Iris pigment epithelial cell (primary cell): ENCODE results near the gene SGMS1.
A peak's percentile ranks its signal among the peaks of the same experiment; 100 is the strongest.
"Not testable (repeated sequence)": the region's sequence is repeated elsewhere in the genome, so short reads cannot be mapped to it uniquely, and the experiment has no call there.

Source experiments
- DNase-seq: peaks from one replicate; pipeline ENCODE4 v3.0.0-alpha.2; 2011; ENCODE audit warnings: low read depth

The SGMS1 gene

GRCh38 chr10:50369931-50370330, 253.8 kb downstream of the SGMS1 start:
- peak; percentile 38 for DNase-seq

GRCh38 chr10:50367732-50368131, 256.0 kb downstream of the SGMS1 start:
- peak; percentile 49 for DNase-seq

DNA sequence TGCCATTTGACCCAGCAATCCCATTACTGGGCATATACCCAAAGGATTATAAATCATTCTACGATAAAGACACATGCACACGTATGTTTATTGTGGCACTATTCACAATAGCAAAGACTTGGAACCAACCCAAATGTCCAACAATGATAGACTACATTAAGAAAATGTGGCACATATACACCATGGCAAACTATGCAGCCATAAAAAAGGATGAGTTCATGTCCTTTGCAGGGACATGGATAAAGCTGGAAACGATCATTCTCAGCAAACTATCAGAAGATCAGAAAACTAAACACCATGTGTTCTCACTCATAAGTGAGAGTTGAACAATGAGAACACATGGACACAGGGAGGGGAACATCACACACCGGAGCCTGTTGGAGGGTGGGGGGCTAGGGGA, 257.3 kb downstream of the SGMS1 start:
- not testable (repeated sequence) for DNase-seq

DNA sequence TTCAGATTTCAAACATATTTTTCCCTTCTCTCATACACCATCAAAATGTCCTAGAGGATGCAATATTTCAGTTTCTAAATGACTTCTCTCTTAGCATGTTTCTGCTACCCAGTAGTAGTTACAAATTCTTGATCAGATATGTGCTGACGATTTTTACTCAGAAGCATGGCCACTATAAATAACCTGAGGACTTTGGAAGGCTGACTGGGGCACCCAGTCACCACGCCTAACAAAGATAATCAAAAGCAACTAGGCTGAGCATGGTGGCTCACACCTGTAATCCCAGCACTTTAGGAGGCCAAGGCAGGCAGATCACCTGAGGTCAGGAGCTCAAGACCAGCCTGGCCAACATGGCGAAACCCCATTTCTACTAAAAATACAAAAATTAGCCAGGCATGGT, 259.0 kb downstream of the SGMS1 start:
- DNase-seq, result not testable (repeated sequence)

DNA sequence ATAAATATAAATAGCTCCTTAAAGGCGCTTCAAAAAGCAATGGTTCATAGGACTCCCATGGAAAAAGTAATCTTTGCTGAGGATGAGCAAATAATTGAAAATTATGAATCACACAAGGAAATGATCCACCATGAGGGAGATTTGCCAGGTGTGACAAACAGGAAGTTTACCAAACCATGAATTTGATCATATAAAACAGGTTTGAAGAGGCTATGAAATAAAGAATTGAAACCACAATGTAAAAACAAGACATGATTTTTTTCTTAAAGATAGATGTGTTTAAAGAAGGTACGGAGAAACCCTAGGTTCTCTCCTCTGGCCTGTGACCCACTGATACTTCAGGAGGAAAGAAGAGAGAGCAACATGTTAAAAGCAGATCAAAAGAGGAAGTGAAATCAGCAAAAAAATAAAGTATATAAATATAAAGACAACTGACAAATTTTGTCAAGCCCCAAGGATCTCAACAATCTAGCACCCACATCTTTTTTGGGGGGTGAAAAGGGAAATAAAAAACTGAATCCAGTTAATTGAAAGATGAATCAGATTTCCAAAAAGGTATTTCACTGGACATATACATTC, 261.1 kb downstream of the SGMS1 start:
- no peak for DNase-seq

DNA sequence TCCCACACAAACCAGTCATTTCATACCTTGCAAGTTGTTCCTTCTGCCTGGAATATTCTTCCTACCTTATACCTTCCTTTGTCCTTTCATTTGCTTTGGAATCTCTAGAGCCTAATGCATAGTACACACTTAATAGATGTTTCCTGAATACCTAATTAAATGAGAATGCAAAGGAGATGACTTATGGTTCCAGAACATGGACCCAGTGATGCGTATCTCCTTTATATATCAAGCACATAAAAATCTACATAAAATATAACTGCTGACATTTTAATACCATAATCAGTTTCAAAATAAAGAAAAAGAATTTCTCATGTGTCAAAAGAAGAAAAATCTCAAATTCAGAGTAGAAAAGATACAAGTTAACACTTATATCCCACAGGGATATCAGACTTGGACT, 261.8 kb downstream of the SGMS1 start:
- no peak for DNase-seq

- no peak for DNase-seq
Measured at GRCh38 chr10:50360077-50360850, 263.5 kb downstream of the SGMS1 start.

DNA sequence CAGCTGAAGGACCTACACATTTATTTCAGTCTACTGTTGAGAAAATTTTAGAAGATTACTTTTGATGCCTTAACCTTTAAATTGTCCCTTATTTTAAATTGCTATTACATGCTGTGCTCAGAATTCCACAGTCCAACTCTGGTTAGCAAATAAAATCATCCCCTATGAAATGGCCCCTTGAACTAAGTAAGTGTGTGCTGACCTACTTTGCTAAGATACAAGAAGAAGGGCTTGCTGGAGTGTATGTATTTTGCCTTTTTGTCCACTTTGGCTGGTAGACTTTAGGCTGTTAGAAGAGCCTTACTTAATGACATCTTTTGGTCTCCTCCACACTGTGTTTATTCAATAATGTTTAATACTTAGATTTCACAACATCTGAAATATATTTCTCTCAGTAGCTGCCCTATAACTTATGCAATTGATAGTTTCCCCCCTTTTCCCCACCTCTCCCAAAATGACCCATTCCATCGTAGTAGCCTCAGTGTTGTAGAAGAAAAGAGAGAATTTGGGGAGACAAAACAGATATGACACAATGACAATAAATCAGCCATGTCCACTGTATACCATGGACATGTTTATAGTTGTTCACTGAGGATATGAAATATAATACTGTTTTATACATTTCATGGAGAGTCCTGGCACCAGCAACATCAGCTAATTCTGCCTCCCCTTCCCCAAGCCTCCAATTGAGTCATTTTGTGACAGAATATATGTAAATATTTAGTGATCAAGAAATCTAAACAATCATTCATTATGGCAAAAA, 264.6 kb downstream of the SGMS1 start:
- no peak for DNase-seq

DNA sequence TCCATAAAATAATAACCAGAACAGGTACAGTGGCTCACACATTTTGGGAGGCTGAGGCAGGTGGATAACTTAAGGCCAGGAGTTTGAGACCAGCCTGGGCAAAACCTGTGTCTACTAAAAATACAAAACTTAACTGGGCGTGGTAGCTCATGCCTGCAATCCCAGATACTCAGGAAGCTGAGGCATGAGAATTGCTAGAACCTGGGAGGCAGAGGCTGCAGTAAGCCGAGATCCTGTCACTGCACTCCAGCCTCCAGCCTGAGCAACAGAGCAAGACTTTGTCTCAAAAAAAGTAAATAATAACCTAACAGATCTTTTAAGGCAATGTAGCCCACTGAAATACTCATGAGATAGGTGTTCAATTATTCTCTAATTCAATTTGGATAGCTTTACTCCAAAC, 265.3 kb downstream of the SGMS1 start:
- no peak for DNase-seq

GRCh38 chr10:50356481-50356832, 267.3 kb downstream of the SGMS1 start:
- not testable (repeated sequence) for DNase-seq

- DNase-seq, result not testable (repeated sequence)
Measured at GRCh38 chr10:50355693-50356480, 267.9 kb downstream of the SGMS1 start.

DNA sequence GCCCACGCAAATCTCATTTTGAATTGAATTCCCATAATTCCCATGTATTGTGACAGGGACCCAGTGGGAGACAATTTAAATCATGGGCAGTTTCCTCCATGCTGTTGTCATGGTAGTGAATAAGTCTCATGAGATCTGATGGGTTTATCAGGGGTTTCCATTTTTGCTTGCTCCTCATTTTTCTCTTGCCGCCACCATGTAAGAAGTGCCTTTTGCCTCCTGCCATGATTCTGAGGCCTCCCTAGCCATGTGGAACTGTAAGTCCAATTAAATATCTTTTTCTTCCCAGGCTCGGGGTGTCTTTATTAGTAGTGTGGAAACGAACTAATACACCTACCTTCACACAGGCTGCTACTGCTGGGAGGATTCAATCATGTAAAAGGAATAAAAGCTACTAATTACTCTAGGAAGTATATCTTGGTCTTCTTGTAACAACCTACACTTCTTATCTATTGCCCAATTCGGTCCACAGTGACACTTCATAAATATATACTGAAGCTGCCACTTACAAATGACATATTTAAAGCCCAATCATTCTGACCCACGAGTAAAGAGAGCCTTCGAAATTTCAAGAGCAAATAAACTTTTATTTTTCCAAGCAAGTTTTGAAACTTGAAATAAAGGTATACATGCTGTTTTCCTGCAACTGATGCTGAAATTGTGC, 272.1 kb downstream of the SGMS1 start:
- no peak for DNase-seq

- DNase-seq, result no peak
Measured at GRCh38 chr10:50350366-50350765, 273.4 kb downstream of the SGMS1 start.

DNA sequence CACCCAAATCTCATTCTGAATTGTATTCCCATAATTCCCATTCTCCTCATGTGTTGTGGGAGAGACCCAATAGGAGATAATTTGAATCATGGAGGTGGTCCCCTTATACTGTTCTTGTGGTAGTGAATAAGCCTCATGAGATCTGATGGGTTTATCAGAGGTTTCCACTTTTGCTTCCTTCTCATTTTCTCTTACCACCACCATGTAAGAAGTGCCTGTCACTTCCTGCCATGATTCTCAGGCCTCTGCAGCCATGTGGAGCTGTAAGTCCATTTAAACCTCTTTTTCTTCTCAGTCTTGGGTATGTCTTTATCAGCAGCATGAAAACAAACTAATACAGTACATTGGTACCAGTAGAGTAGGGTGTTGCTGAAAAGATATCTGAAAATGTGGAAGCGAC, 274.2 kb downstream of the SGMS1 start:
- DNase-seq, result no peak

DNA sequence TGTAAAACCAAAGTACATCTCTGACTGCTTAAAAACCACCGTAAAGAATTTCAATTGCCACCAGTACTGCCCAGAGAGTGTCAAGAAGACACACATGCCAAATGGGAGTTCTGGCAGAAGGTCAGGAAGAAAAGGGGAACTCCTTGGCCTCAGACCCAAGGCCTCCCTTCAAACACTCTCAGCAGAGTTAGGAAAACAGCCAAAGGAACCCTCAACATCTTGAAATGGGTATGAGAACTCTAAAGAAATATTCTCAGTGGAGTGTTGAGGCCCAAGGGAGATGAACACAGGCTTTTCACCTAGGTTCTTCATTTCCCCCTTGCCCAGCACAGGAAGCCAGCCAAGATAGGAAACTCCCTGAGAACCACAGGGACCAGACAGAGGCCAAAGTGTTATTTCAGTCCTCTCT, 276.4 kb downstream of the SGMS1 start:
- no peak for DNase-seq

- no peak for DNase-seq
Measured at GRCh38 chr10:50346942-50347341, 276.8 kb downstream of the SGMS1 start.

GRCh38 chr10:50345545-50345944, 278.2 kb downstream of the SGMS1 start:
- no peak for DNase-seq

DNA sequence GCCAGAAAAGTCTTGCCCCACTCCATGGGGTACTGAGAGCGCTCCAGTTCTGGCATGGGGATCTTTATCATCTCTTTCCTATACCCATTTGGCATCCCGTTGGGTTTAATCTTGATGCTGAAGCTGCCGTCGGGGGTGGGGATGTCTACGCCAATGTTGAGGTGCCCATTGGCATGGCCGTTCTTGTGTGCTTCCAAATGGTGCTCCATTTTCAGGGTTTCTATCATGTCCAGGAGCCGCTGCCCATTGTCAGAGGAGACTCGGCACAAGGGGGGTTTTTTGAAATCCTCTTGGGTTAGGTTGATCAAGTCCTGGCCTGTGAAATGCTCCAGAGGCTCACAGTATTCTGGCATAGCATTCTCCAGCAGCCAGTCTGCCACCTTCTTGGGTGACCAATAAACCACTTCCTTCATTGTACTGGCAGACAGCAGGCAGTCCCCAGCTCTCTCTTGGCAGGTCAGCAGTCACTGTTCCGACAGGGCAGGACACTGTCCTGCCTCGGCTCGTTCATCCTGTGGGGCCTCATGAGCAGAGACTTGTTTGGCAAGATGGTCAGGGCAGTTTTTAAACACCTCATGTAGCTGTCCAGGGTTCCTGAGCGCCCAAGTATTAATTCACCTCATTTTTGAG, 279.9 kb downstream of the SGMS1 start:
- DNase-seq, result no peak

GRCh38 chr10:50341987-50342386, 281.8 kb downstream of the SGMS1 start:
- no peak for DNase-seq

GRCh38 chr10:50336140-50336539, 287.6 kb downstream of the SGMS1 start:
- DNase-seq, result no peak

- DNase-seq, result no peak
Measured at GRCh38 chr10:50335397-50335796, 288.4 kb downstream of the SGMS1 start.
